Ovary (tissue), 9 donors: Measurements from ENCODE around the gene METRN. TPM values are rescaled to one million over a fixed set of nuclear protein-coding genes. Genes with fewer than 3 reads are reported as not detected.

Source experiments
- DNase-seq, 5 donors: peaks; one replicate each; pipeline ENCODE4 v3.0.0-alpha.2; 2019 to 2020
- H3K27ac ChIP-seq, 2 donors: fragments of 200-600 bp; one replicate each; pipeline versions ENCODE4 v1.5.1 to v1.8.0; 2019 to 2022
- H3K27me3 ChIP-seq: fragments of 200-600 bp; one replicate; pipeline ENCODE4 v1.8.0; 2022
- H3K36me3 ChIP-seq: fragments of 200-600 bp; sonication (generic); one replicate; pipeline ENCODE4 v1.5.1; 2019
- H3K4me1 ChIP-seq: one replicate; pipeline ENCODE4 v1.8.1; 2013; ENCODE audit warnings: mild to moderate bottlenecking, moderate library complexity; ENCODE audit not compliant: insufficient read depth
- H3K4me3 ChIP-seq: fragments of 200-600 bp; sonication (generic); one replicate; pipeline ENCODE4 v1.5.1; 2017
- H3K9me3 ChIP-seq, 2 donors: fragments of 200-600 bp in 1 of 2; sonication (generic) in 1 of 2; one replicate each; pipeline versions ENCODE4 v1.5.1 to v1.8.1; 2013 to 2019; ENCODE audit warnings: mild to moderate bottlenecking in 1 of 2, moderate library complexity in 1 of 2
- EP300 ChIP-seq: sonication (generic); formaldehyde crosslinking; IDR thresholded peaks from one replicate; pipeline ENCODE4 v1.6.1; 2017; ENCODE audit warnings: antibody characterized with exemption
- POLR2A ChIP-seq: fragments of 450-650 bp; IDR thresholded peaks from one replicate; pipeline ENCODE4 v1.6.1; 2017; ENCODE audit warnings: antibody characterized with exemption, mild to moderate bottlenecking, moderate library complexity
- WGBS, 3 donors: extraction: QIAGEN DNeasy Blood & Tissue Kit in 1 of 3; methylation state at CpG; one replicate each; pipeline versions ENCODE4 v1.1.5 to v1.1.7; 2013 to 2017; 5-methylcytosine and 5-hydroxymethylcytosine counted together
- intact Hi-C, 4 donors: fragments of 100-400 bp; cut with DNase I; formaldehyde crosslinking; loops; one replicate each; pipeline versions ENCODE4 v1.11.0 to v1.15.1; 2022 to 2023
- polyA plus RNA-seq, 2 donors: library from polyadenylated mRNA; stranded (reverse); fragments of 200-250 nt in 1 of 2; fragments of 350-450 nt in 1 of 2; fragmentation: Illumina TruSeq in 1 of 2; extraction: RNeasy Lipid Tissue Mini Kit (QIAGEN cat#74804) in 1 of 2; gene quantifications; one replicate each; pipeline ENCODE4 v1.2.3, GENCODE V29; 2013 to 2014
- total RNA-seq, 7 donors: library from RNA; depleted of rRNA in 2 of 7; stranded (reverse); fragments of >200 nt in 2 of 7; fragmentation: NEBNext Ultra II Directional in 3 of 7; extraction: Animal tissue kit (Norgen Biotek cat#: 25700) in 3 of 7; gene quantifications; one replicate each; pipeline versions ENCODE4 v1.1.0 to v1.2.4, GENCODE V29; 2016 to 2023
- TF ChIP-seq, protein P1 (sequence below), 3 donors: fragments of 450-650 bp in 2 of 3; fragments of 200-600 bp in 1 of 3; IDR thresholded peaks; one replicate each; pipeline versions ENCODE4 v1.5.1 to v1.8.0; 2016 to 2022; ENCODE audit warnings: antibody characterized with exemption in 3 of 3, mild to moderate bottlenecking in 1 of 3
- donor health status: DM: no; HTN: no; CAD: no; lungs with moderate emphysema.
- donor health status: DM: no; HTN: no; CAD: no.
- donor health status: Bipolar disorder and iron deficiency.
- donor health status: DM: yes; HTN: yes; CAD: no.
- donor health status: DM: no; HTN: no; CAD: no.
- donor health status: DM: yes; HTN: yes; CAD: no.

The METRN gene
- total and polyA plus RNA-seq, 9 donors: 0.40 to 57.1 (median 10.4) TPM

DNA sequence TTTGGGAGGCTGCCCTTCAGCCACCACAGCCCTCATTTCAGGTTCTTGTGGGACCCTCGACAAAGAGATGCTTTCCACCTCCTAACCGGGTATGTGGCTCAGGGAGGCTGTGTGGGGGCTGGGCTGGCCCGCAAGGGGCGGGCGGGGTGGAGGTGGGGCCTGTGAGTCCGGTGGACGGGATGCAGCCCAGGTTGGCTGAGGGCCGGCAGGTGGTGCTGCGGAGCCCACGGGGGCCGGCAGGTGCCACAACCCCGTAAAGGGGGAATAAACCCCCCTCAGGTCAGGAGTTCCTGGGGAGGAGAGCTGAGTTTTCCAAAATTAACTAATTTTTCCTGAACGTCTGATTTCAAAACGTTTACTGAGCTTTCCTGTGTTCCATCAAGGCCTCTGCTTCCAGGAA lies 30.8 kb downstream of the METRN start:
- Histone ChIP-seq H3K4me1 (peaks cover 2% of the 10 kb centered on the region), H3K27ac (no peak overlapping the region), H3K36me3 (no peaks in the 10 kb centered on the region), H3K27me3 (no peaks in the 10 kb centered on the region), H3K4me3 (no peak overlapping the region), H3K9me3 (no peaks in the 10 kb centered on the region)
- 2 to 10% (median 5%) methylated on average over 14 of the region's 14 CpGs for WGBS, 3 donors
- no peak for DNase-seq
- TF ChIP-seq, protein P1, sequence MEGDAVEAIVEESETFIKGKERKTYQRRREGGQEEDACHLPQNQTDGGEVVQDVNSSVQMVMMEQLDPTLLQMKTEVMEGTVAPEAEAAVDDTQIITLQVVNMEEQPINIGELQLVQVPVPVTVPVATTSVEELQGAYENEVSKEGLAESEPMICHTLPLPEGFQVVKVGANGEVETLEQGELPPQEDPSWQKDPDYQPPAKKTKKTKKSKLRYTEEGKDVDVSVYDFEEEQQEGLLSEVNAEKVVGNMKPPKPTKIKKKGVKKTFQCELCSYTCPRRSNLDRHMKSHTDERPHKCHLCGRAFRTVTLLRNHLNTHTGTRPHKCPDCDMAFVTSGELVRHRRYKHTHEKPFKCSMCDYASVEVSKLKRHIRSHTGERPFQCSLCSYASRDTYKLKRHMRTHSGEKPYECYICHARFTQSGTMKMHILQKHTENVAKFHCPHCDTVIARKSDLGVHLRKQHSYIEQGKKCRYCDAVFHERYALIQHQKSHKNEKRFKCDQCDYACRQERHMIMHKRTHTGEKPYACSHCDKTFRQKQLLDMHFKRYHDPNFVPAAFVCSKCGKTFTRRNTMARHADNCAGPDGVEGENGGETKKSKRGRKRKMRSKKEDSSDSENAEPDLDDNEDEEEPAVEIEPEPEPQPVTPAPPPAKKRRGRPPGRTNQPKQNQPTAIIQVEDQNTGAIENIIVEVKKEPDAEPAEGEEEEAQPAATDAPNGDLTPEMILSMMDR (IDR thresholded peaks at IDR 0.05): no peak
- no peak for TF ChIP-seq POLR2A
- no peak for TF ChIP-seq EP300
- intact Hi-C loops: no loop called here

DNA sequence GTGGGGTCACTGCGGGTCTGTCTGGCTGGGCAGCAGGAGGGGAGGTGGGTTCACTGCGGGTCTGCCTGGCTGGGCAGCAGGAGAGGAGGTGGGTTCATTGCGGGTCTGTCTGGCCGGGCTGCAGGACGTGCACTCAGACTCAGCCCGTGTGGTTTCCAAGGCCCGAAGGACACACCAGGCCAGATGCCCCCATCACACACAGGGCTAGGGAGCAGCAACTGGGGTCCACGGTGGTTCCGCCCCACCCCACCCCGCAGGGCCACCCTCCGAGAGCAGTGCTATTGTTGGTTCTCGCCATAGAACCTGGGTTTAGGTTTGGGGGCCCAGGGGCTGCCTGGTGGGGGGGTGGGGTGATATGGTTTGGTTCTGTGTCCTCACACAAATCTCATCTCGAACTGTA lies 31.7 kb downstream of the METRN start:
- WGBS, 3 donors: 67 to 77% (median 75%) methylated on average over 11 to 13 of the region's 13 CpGs
- Histone ChIP-seq H3K36me3 (no peaks in the 10 kb centered on the region), H3K4me3 (no peak overlapping the region), H3K27me3 (no peaks in the 10 kb centered on the region), H3K9me3 (no peaks in the 10 kb centered on the region), H3K27ac (no peak overlapping the region), H3K4me1 (no peaks in the 10 kb centered on the region)
- TF ChIP-seq EP300: no peak
- TF ChIP-seq, protein P1 (IDR thresholded peaks at IDR 0.05): no peak
- TF ChIP-seq POLR2A: no peak
- intact Hi-C loops: no loop called here
- DNase-seq: no peak

DNA sequence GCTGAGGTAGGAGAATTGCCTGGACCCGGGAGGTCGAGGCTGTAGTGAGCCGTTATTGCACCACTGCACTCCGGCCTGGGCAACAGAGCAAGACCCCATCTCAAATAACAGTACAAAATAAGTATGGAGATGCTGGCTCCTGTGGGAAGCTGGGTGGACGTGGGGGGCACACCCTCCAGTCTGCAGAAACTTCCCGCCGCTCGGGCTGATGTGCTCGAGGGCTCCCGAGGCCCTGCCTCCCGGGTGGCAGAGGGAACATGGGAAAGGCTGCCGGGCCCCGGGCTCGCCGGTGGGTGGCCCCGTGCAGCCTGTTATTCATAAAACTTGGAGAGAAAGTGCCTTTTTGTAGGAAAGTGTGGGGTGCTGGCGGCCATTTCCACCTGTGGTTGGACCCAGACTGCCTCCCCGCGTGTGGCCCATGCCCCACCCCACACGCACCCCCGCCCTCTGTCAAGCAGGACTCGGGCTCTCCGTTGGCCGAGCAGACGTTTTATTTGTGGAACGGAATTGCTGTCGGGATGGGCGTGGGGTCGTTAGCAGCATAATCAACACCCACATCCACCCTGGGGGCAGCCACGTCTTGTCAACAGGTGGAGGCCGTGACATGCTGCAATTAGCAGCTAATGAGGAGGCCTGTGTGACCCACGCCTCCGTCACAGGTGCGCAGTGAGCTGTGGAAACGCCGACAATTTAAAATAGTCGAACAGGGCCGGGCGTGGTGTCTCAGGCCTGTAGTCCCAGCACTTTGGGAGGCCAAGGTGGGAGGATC lies 33.2 kb downstream of the METRN start:
- Histone ChIP-seq H3K27me3 (no peaks in the 10 kb centered on the region), H3K4me3 (no peak overlapping the region), H3K36me3 (no peaks in the 10 kb centered on the region), H3K9me3 (no peaks in the 10 kb centered on the region), H3K4me1 (no peaks in the 10 kb centered on the region), H3K27ac (no peak overlapping the region)
- DNase-seq: no peak
- TF ChIP-seq, protein P1 (IDR thresholded peaks at IDR 0.05): no peak
- TF ChIP-seq POLR2A (no peak), EP300 (no peak)
- intact Hi-C loops: no loop called here
- 75 to 81% (median 77%) methylated on average over 39 of the region's 39 CpGs for WGBS, 3 donors

DNA sequence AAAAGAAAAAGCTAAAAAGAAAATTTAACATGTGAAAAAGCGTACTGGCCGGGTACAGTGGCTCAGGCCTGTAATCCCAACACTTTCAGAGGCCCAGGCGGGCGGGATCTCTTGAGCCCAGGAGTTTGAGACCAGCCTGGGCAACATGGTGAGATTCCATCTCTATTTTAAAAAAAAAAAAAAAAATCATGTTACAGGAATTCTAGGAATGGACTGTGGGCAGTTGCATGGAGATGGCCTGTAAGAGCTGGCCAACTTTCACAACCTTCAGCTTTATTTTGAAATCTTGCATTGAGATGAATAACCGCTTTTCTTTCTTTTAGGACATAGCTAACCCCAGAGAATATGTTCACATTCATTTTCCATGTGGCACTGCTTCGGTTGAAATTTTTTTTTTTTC lies 34.1 kb downstream of the METRN start:
- TF ChIP-seq EP300 (no peak), POLR2A (no peak)
- TF ChIP-seq, protein P1 (IDR thresholded peaks at IDR 0.05): no peak
- WGBS, 3 donors: 56 to 83% (median 70%) methylated on average over 6 of the region's 6 CpGs
- Histone ChIP-seq H3K27ac (no peak overlapping the region), H3K4me3 (no peak overlapping the region), H3K9me3 (no peaks in the 10 kb centered on the region), H3K4me1 (no peaks in the 10 kb centered on the region), H3K36me3 (no peaks in the 10 kb centered on the region), H3K27me3 (no peaks in the 10 kb centered on the region)
- intact Hi-C loops: no loop called here
- no peak for DNase-seq
